HCT116 (cell line): ENCODE measurements around the gene UBR2. TPM values are rescaled to one million over a fixed set of nuclear protein-coding genes. Genes with fewer than 3 reads are reported as not detected.

Experiments
- ATAC-seq: fragments of 200-7000 bp; cut with Tn5 transposase; 2 replicates; pipeline ENCODE4 v1.9.1; 2020; ENCODE audit warnings: mild to moderate bottlenecking, moderate library complexity
- BruUV-seq: library from RNA; stranded (reverse); fragments of 400-500 nt; replicated peaks from 2 replicates; lab custom pipeline; 2021; lab: Mats Ljungman, UMichigan
- CTCF ChIA-PET: fragments of 300-600 bp; sonication (Branson Sonifier 250); formaldehyde crosslinking; loops from one replicate; lab custom pipeline; 2021; ENCODE audit warnings: antibody characterized with exemption; lab: Charles Lee
- POLR2A ChIA-PET: fragments of 300-600, 350-600 bp; sonication (Branson Sonifier 250); formaldehyde crosslinking; loops from one replicate; lab custom pipeline; 2021; ENCODE audit warnings: antibody characterized with exemption; lab: Charles Lee
- RAD21 ChIA-PET, 2 experiments: fragments of 300-600 bp; sonication (Branson Sonifier 250); formaldehyde crosslinking; loops; one replicate each; lab custom pipeline; 2023; ENCODE audit warnings: low total read pairs in 2 of 2; ENCODE audit not compliant: uncharacterized antibody in 2 of 2, unreplicated experiment in 2 of 2, low non-redundant PET in 1 of 2; lab: Charles Lee
- DNase-seq: peaks from one replicate; pipeline ENCODE4 v3.0.0-alpha.2; 2010; ENCODE audit warnings: low read depth, low spot score
- H2AFZ ChIP-seq: fragments of 200-600 bp; shearing (Covaris generic), sonication (generic); 2 replicates; pipeline ENCODE4 v1.6.1; 2017; ENCODE audit warnings: low read depth, mixed run types, mixed read lengths, antibody characterized with exemption, low read length; ENCODE audit not compliant: poor library complexity, severe bottlenecking
- H3K27ac ChIP-seq: 2 replicates; pipeline ENCODE4 v1.5.1; 2012; ENCODE audit warnings: low read depth, low read length
- H3K27me3 ChIP-seq: fragments of 200-600 bp; sonication (generic); 2 replicates; pipeline ENCODE4 v1.6.1; 2016; ENCODE audit warnings: mixed run types, low read length, mixed read lengths; ENCODE audit not compliant: insufficient read depth
- H3K36me3 ChIP-seq, 2 experiments: fragments of 200-500 bp in 1 of 2; fragments of 200-600 bp in 1 of 2; sonication (Bioruptor generic) in 1 of 2; sonication (generic) in 1 of 2; 2 replicates each; pipeline versions ENCODE4 v1.5.1 to v1.6.1; 2014 to 2016; ENCODE audit warnings: low read length in 2 of 2, inconsistent platforms in 1 of 2, mixed read lengths in 1 of 2, mixed run types in 1 of 2; ENCODE audit not compliant: insufficient read depth in 2 of 2, control insufficient read depth in 1 of 2
- H3K4me1 ChIP-seq, 2 experiments: fragments of 200-600 bp in 1 of 2; sonication (generic) in 1 of 2; 2 replicates each; pipeline versions ENCODE4 v1.5.1 to v1.6.1; 2012 to 2017; ENCODE audit warnings: low read length in 2 of 2, inconsistent platforms in 1 of 2, mild to moderate bottlenecking in 1 of 2, mixed read lengths in 1 of 2, mixed run types in 1 of 2, moderate library complexity in 1 of 2; ENCODE audit not compliant: insufficient read depth in 2 of 2, control insufficient read depth in 1 of 2
- H3K4me2 ChIP-seq: fragments of 200-600 bp; sonication (generic); 2 replicates; pipeline ENCODE4 v1.6.1; 2017; ENCODE audit warnings: mixed run types, low read length, mixed read lengths
- H3K4me3 ChIP-seq, 2 experiments: fragments of 200-600 bp in 1 of 2; sonication (generic) in 1 of 2; replicated peaks in 1 of 2; 2 replicates each; pipeline ENCODE4 v1.5.1; 2011 to 2016; ENCODE audit warnings: low read length in 2 of 2, control low read depth in 1 of 2, low read depth in 1 of 2, mild to moderate bottlenecking in 1 of 2, mixed read lengths in 1 of 2, mixed run types in 1 of 2
- H3K79me2 ChIP-seq: fragments of 200-600 bp; sonication (generic); 2 replicates; pipeline ENCODE4 v1.6.1; 2017; ENCODE audit warnings: mild to moderate bottlenecking, mixed run types, low read length, moderate library complexity, mixed read lengths; ENCODE audit not compliant: insufficient read depth
- H3K9ac ChIP-seq: fragments of 200-600 bp; sonication (generic); 2 replicates; pipeline ENCODE4 v1.6.1; 2016; ENCODE audit warnings: low read length, mixed read lengths
- H3K9me2 ChIP-seq: fragments of 200-600 bp; sonication (generic), shearing (Covaris generic); 2 replicates; pipeline ENCODE4 v1.6.1; 2017; ENCODE audit warnings: mixed run types, mild to moderate bottlenecking, moderate library complexity; ENCODE audit not compliant: insufficient read depth
- H3K9me3 ChIP-seq, 2 experiments: fragments of 200-500 bp in 1 of 2; fragments of 200-600 bp in 1 of 2; sonication (Bioruptor generic) in 1 of 2; sonication (generic) in 1 of 2; 2 replicates each; pipeline ENCODE4 v1.6.1; 2014 to 2017; ENCODE audit warnings: low read length in 2 of 2, mixed read lengths in 2 of 2, inconsistent platforms in 1 of 2, low read depth in 1 of 2, mild to moderate bottlenecking in 1 of 2, mixed run types in 1 of 2, moderate library complexity in 1 of 2; ENCODE audit not compliant: control insufficient read depth in 1 of 2, insufficient read depth in 1 of 2
- H4K20me1 ChIP-seq: fragments of 200-600 bp; sonication (generic), shearing (Covaris generic); 2 replicates; pipeline ENCODE4 v1.6.1; 2017; ENCODE audit warnings: mixed run types, mild to moderate bottlenecking, moderate library complexity; ENCODE audit not compliant: insufficient read depth
- SIN3A ChIP-seq: IDR thresholded peaks from 2 replicates; pipeline ENCODE4 v1.6.1; 2012; ENCODE audit warnings: low read depth
- ZNF274 ChIP-seq: fragments of 200-500 bp; sonication (Bioruptor generic); IDR thresholded peaks from 2 replicates; pipeline ENCODE4 v1.6.1; 2014; ENCODE audit warnings: mild to moderate bottlenecking, low read depth, low read length, inconsistent platforms
- intact Hi-C: fragments of 100-400 bp; cut with micrococcal nuclease; formaldehyde crosslinking; loops from 2 replicates; pipeline ENCODE4 v1.10.0; 2022
- total RNA-seq: library from RNA; stranded (reverse); gene quantifications from one replicate; pipeline ENCODE4 v1.2.1, GENCODE V29; 2021; ENCODE audit not compliant: unreplicated experiment
- TF ChIP-seq, protein P1 (sequence below): IDR thresholded peaks from 2 replicates; pipeline ENCODE4 v1.6.1; 2012; ENCODE audit warnings: low read depth
- TF ChIP-seq, protein P2 (sequence below): IDR thresholded peaks from 2 replicates; pipeline ENCODE4 v1.6.1; 2011; ENCODE audit warnings: mild to moderate bottlenecking, low read length, moderate library complexity; ENCODE audit not compliant: insufficient replicate concordance; ENCODE audit errors: extremely low read depth

The UBR2 gene
- total RNA-seq, 1 experiment from 2014 or later = 20.5 TPM

DNA sequence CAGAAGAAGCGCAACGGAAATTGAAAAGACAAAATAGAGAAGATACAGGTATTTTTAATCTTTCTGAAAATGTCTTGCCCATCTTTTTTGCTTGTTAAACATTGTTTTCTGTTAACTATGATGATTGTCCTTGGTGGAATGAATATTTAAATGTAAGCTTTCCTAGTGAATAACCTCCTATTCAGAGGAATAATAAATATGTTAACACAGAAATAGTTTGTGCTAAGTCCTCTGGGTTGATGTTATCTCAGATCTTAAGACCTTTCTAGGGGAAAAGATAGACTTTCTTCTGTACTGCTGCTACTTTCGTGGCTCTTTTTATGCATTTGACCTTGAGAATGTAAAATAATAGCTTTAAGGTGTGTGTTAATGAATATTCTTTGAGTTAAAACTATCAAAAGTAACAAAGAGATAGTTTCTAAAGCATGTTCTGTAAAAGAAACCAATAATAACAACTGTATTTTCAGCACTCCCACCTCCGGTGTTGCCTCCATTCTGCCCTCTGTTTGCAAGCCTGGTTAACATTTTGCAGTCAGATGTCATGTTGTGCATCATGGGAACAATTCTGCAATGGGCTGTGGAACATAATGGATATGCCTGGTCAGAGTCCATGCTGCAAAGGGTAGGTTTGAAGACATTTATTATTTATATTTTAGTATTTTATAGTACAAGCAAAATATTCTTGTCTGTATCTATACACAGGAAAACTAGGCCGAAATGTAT lies 88.4 kb downstream of the UBR2 start:
- ChIA-PET CTCF (no interaction called here), RAD21 (no interaction called here), POLR2A (no interaction called here)
- no peaks in the 10 kb centered on the region for H3K79me2 ChIP-seq
- intact Hi-C loops = loop anchor here (10.0 kb wide), 1 partner anchor 47 kb away; no protein-coding TSS in a partner anchor
- no peak overlapping the region for H3K9ac ChIP-seq
- H3K27me3 ChIP-seq = no peaks in the 10 kb centered on the region
- no peaks in the 10 kb centered on the region for H3K9me2 ChIP-seq
- DNase-seq (no peak), ATAC-seq (no peak)
- H3K27ac ChIP-seq = no peak overlapping the region
- H3K4me3 ChIP-seq = no peak overlapping the region
- peaks cover 0 to 9% of the 10 kb centered on the region in 2 experiments; a peak in 2 of 4 replicates for H3K4me1 ChIP-seq
- no TSS peak for BruUV-seq
- TF ChIP-seq, protein P1, sequence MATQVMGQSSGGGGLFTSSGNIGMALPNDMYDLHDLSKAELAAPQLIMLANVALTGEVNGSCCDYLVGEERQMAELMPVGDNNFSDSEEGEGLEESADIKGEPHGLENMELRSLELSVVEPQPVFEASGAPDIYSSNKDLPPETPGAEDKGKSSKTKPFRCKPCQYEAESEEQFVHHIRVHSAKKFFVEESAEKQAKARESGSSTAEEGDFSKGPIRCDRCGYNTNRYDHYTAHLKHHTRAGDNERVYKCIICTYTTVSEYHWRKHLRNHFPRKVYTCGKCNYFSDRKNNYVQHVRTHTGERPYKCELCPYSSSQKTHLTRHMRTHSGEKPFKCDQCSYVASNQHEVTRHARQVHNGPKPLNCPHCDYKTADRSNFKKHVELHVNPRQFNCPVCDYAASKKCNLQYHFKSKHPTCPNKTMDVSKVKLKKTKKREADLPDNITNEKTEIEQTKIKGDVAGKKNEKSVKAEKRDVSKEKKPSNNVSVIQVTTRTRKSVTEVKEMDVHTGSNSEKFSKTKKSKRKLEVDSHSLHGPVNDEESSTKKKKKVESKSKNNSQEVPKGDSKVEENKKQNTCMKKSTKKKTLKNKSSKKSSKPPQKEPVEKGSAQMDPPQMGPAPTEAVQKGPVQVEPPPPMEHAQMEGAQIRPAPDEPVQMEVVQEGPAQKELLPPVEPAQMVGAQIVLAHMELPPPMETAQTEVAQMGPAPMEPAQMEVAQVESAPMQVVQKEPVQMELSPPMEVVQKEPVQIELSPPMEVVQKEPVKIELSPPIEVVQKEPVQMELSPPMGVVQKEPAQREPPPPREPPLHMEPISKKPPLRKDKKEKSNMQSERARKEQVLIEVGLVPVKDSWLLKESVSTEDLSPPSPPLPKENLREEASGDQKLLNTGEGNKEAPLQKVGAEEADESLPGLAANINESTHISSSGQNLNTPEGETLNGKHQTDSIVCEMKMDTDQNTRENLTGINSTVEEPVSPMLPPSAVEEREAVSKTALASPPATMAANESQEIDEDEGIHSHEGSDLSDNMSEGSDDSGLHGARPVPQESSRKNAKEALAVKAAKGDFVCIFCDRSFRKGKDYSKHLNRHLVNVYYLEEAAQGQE = no peak
- no peak for TF ChIP-seq ZNF274
- TF ChIP-seq SIN3A = no peak
- TF ChIP-seq, protein P2, sequence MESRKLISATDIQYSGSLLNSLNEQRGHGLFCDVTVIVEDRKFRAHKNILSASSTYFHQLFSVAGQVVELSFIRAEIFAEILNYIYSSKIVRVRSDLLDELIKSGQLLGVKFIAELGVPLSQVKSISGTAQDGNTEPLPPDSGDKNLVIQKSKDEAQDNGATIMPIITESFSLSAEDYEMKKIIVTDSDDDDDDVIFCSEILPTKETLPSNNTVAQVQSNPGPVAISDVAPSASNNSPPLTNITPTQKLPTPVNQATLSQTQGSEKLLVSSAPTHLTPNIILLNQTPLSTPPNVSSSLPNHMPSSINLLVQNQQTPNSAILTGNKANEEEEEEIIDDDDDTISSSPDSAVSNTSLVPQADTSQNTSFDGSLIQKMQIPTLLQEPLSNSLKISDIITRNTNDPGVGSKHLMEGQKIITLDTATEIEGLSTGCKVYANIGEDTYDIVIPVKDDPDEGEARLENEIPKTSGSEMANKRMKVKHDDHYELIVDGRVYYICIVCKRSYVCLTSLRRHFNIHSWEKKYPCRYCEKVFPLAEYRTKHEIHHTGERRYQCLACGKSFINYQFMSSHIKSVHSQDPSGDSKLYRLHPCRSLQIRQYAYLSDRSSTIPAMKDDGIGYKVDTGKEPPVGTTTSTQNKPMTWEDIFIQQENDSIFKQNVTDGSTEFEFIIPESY = no peak
- H2AFZ ChIP-seq = no peak overlapping the region
- no peaks in the 10 kb centered on the region for H4K20me1 ChIP-seq
- H3K9me3 ChIP-seq = no peaks in the 10 kb centered on the region
- H3K36me3 ChIP-seq = peaks cover 18 to 23% of the 10 kb centered on the region in 2 experiments; a peak in 3 of 4 replicates
- no peak overlapping the region for H3K4me2 ChIP-seq
